ENCODE results near the gene GRXCR1. TPM values are rescaled to one million over a fixed set of nuclear protein-coding genes. Genes with fewer than 3 reads are reported as not detected.

The GRXCR1 gene
- polyA plus RNA-seq, 1 experiment = not detected

DNA sequence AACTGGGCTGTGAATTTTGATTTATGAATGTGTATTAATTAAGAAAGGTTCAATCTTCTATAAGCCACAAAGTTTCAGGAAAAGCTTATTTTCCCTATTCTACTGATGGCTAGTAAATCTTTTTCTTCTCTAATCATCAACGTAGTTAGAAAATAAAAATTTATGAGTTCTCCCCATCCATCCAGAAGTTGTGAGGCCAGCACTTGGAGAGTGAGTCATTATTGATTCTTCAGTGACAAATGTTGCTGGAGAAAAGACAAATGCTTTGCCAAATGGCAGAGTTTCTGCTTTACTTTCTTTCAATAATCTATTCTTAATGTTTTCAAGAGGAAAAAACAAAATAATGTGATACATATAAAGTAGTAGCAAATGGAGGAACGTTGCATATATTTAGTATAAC lies 11.3 kb upstream of the GRXCR1 start:
- ChIA-PET POLR2A (no interaction called here), CTCF (no interaction called here)
- no peak for DNase-seq (ENCODE audit: low read depth)
- TF ChIP-seq, protein P1, sequence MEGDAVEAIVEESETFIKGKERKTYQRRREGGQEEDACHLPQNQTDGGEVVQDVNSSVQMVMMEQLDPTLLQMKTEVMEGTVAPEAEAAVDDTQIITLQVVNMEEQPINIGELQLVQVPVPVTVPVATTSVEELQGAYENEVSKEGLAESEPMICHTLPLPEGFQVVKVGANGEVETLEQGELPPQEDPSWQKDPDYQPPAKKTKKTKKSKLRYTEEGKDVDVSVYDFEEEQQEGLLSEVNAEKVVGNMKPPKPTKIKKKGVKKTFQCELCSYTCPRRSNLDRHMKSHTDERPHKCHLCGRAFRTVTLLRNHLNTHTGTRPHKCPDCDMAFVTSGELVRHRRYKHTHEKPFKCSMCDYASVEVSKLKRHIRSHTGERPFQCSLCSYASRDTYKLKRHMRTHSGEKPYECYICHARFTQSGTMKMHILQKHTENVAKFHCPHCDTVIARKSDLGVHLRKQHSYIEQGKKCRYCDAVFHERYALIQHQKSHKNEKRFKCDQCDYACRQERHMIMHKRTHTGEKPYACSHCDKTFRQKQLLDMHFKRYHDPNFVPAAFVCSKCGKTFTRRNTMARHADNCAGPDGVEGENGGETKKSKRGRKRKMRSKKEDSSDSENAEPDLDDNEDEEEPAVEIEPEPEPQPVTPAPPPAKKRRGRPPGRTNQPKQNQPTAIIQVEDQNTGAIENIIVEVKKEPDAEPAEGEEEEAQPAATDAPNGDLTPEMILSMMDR (IDR thresholded peaks at IDR 0.05; ENCODE audit: insufficient read depth, low read depth, low read length) = no peak
- no peak overlapping the region for H3K4me3 ChIP-seq (ENCODE audit: low read depth, low read length)
- no peaks in the 10 kb centered on the region for H3K27me3 ChIP-seq (ENCODE audit: control insufficient read depth, insufficient read depth, low read length)
- H3K36me3 ChIP-seq (ENCODE audit: control insufficient read depth, insufficient read depth, low read length) = no peaks in the 10 kb centered on the region

GRCh38 chr4:42891644-42892043 lies 869 bp upstream of the GRXCR1 start:
- TF ChIP-seq, protein P1 (IDR thresholded peaks at IDR 0.05; ENCODE audit: insufficient read depth, low read depth, low read length) = no peak
- no peaks in the 10 kb centered on the region for H3K36me3 ChIP-seq (ENCODE audit: control insufficient read depth, insufficient read depth, low read length)
- no peaks in the 10 kb centered on the region for H3K27me3 ChIP-seq (ENCODE audit: control insufficient read depth, insufficient read depth, low read length)
- DNase-seq (ENCODE audit: low read depth) = no peak
- H3K4me3 ChIP-seq (ENCODE audit: low read depth, low read length) = no peak overlapping the region
- ChIA-PET POLR2A (no interaction called here), CTCF (no interaction called here)

DNA sequence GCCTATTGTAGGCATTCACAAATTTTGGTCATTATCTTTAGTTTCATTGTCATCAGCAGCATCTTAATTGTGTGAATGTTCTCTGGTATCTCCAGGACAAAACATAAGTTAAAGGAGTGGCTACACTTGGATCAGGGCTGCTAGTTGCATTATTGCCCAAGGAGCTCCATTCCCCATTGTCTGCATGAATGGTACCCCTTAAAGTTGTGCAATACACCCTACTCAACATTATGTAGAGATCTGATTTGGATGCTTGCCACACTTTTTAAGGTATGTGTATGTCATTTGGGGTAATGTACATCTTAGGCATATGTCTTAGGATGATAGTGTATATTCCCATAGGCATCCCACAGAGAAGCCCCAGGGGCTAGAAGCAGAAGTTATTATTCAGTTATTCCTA lies 2.9 kb downstream of the GRXCR1 start:
- H3K36me3 ChIP-seq (ENCODE audit: control insufficient read depth, insufficient read depth, low read length) = no peaks in the 10 kb centered on the region
- H3K27me3 ChIP-seq (ENCODE audit: control insufficient read depth, insufficient read depth, low read length) = no peaks in the 10 kb centered on the region
- H3K4me3 ChIP-seq (ENCODE audit: low read depth, low read length) = no peak overlapping the region
- no peak for DNase-seq (ENCODE audit: low read depth)
- POLR2A ChIA-PET = no interaction called here
- TF ChIP-seq, protein P1 (IDR thresholded peaks at IDR 0.05; ENCODE audit: insufficient read depth, low read depth, low read length) = no peak
- CTCF ChIA-PET = no interaction called here

DNA sequence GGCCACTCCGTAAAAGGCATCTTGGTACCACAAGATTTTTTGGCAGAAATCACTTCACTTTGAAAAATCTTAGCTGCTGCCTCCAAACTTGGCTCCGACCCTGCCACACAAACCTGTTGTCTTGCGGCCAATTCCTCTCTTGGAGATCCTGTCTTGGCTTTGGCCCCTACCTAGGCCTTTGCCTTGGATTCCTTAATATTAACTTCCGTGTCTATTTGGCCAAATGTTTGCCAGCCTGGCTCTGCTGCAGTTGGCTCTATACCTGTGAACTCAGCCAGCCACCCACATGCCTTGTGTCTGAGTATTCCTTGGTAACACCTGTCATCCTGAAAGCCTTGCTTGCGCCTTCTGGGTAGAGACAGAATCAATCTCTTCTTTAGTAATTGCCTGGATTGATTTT lies 12.5 kb downstream of the GRXCR1 start:
- DNase-seq (ENCODE audit: low read depth) = no peak
- Histone ChIP-seq H3K36me3 (ENCODE audit: control insufficient read depth, insufficient read depth, low read length) (no peaks in the 10 kb centered on the region), H3K4me3 (ENCODE audit: low read depth, low read length) (no peak overlapping the region), H3K27me3 (ENCODE audit: control insufficient read depth, insufficient read depth, low read length) (no peaks in the 10 kb centered on the region)
- POLR2A ChIA-PET = no interaction called here
- TF ChIP-seq, protein P1 (IDR thresholded peaks at IDR 0.05; ENCODE audit: insufficient read depth, low read depth, low read length) = no peak
- CTCF ChIA-PET = no interaction called here

- TF ChIP-seq, protein P1 (IDR thresholded peaks at IDR 0.05; ENCODE audit: insufficient read depth, low read depth, low read length) = no peak
- H3K4me3 ChIP-seq (ENCODE audit: low read depth, low read length) = no peak overlapping the region
- POLR2A ChIA-PET = no interaction called here
- CTCF ChIA-PET = no interaction called here
- no peak for DNase-seq (ENCODE audit: low read depth)
- no peaks in the 10 kb centered on the region for H3K27me3 ChIP-seq (ENCODE audit: control insufficient read depth, insufficient read depth, low read length)
- no peaks in the 10 kb centered on the region for H3K36me3 ChIP-seq (ENCODE audit: control insufficient read depth, insufficient read depth, low read length)
These were observed 13.1 kb downstream of the GRXCR1 start for GRCh38 chr4:42905591-42905990.
